Nephron (organoid): Measurements from ENCODE around the gene RBM25.

Source experiments
- H3K27ac Mint-ChIP-seq, 3 experiments: 2 replicates each; pipeline ENCODE4 v1.8.0; 2020; ENCODE audit warnings: mixed read lengths in 3 of 3, mild to moderate bottlenecking in 2 of 3, moderate library complexity in 1 of 3
- H3K27me3 Mint-ChIP-seq: 2 replicates; pipeline ENCODE4 v1.8.0; 2021; ENCODE audit warnings: low read depth, mild to moderate bottlenecking, moderate library complexity, mixed read lengths
- H3K36me3 Mint-ChIP-seq: 2 replicates; pipeline ENCODE4 v1.8.0; 2020; ENCODE audit warnings: low read depth, mixed read lengths
- H3K4me1 Mint-ChIP-seq: 2 replicates; pipeline ENCODE4 v1.8.0; 2020; ENCODE audit warnings: mixed read lengths
- H3K4me3 Mint-ChIP-seq, 3 experiments: 2 replicates each; pipeline ENCODE4 v1.8.0; 2020; ENCODE audit warnings: mild to moderate bottlenecking in 3 of 3, mixed read lengths in 3 of 3, moderate library complexity in 2 of 3
- H3K9me3 Mint-ChIP-seq: 2 replicates; pipeline ENCODE4 v1.8.0; 2020; ENCODE audit warnings: mixed read lengths
- TF ChIP-seq, protein P1 (sequence below), 3 experiments: fragments of 200-600 bp; sonication (generic); IDR thresholded peaks; one replicate each; pipeline ENCODE4 v1.5.0; 2021; ENCODE audit warnings: antibody characterized with exemption in 3 of 3; ENCODE audit not compliant: unreplicated experiment in 3 of 3

The RBM25 gene

DNA sequence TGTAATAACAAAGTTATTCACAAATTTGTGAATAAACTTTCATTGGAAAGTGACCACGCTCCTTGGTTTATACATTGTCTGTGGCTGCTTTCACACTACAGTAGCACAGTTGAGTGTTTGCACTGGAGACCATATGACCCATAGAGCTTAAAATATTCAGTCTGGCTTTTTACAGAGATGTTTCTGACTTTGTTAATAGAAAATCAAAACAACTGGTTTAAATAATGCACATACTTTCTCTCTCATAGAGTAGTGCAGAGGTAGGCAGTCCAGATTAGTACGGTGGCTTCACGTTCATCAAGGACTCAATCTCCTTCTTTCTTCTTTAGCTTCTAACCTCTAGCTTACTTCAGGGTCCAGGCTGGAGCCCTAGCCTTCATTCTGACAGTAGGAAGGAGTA is 114.2 kb downstream of the RBM25 start:
- TF ChIP-seq, protein P1, sequence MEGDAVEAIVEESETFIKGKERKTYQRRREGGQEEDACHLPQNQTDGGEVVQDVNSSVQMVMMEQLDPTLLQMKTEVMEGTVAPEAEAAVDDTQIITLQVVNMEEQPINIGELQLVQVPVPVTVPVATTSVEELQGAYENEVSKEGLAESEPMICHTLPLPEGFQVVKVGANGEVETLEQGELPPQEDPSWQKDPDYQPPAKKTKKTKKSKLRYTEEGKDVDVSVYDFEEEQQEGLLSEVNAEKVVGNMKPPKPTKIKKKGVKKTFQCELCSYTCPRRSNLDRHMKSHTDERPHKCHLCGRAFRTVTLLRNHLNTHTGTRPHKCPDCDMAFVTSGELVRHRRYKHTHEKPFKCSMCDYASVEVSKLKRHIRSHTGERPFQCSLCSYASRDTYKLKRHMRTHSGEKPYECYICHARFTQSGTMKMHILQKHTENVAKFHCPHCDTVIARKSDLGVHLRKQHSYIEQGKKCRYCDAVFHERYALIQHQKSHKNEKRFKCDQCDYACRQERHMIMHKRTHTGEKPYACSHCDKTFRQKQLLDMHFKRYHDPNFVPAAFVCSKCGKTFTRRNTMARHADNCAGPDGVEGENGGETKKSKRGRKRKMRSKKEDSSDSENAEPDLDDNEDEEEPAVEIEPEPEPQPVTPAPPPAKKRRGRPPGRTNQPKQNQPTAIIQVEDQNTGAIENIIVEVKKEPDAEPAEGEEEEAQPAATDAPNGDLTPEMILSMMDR (IDR thresholded peaks at IDR 0.05; ENCODE audit: unreplicated experiment in 3 of 3), result no peak

DNA sequence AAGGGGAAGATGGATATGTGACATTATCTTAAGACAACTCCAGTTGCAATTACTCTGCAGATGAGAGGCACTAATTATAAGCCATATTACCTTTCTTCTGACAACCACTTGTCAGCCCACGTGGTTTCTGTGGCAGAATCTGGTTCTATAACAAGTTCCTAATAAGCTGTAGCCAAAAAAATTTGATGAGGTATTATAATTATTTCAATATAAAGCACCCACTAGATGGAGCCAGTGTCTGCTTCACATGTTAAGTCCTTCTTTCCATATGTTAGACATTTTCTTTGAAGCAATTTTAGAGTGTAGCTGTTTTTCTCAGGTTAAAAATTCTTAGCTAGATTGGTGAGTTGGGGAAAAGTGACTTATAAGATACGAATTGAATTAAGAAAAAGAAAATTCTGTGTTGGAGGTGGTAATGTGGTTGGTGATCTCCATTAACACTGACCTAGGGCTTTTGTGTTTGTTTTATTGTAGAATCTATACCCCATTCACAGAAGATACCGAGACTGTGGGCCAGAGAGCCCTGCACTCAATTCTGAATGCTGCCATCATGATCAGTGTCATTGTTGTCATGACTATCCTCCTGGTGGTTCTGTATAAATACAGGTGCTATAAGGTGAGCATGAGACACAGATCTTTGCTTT is 114.9 kb downstream of the RBM25 start:
- TF ChIP-seq, protein P1 (IDR thresholded peaks at IDR 0.05; ENCODE audit: unreplicated experiment in 3 of 3), result peak; percentile 50 to 61 (median 51)
- no peaks in the 10 kb centered on the region for H3K27me3 Mint-ChIP-seq
- H3K27ac Mint-ChIP-seq, result no peak overlapping the region
- H3K36me3 Mint-ChIP-seq, result peaks cover 72% of the 10 kb centered on the region
- H3K4me1 Mint-ChIP-seq, result no peaks in the 10 kb centered on the region
- H3K4me3 Mint-ChIP-seq, result no peak overlapping the region
- no peaks in the 10 kb centered on the region for H3K9me3 Mint-ChIP-seq

More for the DNA sequence above, 114.2 kb downstream of the RBM25 start:
- Mint-ChIP-seq H3K4me1 (no peaks in the 10 kb centered on the region), H3K27ac (no peak overlapping the region), H3K9me3 (no peaks in the 10 kb centered on the region), H3K4me3 (no peak overlapping the region), H3K27me3 (no peaks in the 10 kb centered on the region), H3K36me3 (peaks cover 75% of the 10 kb centered on the region)
